SH-SY5Y (cell line): ENCODE results near the gene CAMK2D.

Source experiments
- GATA2 ChIP-seq: IDR thresholded peaks from 2 replicates; pipeline ENCODE4 v1.6.1; 2011; ENCODE audit warnings: mild to moderate bottlenecking, low read depth, low read length
- GATA3 ChIP-seq: IDR thresholded peaks from 2 replicates; pipeline ENCODE4 v1.6.1; 2011; ENCODE audit warnings: low read depth, mild to moderate bottlenecking, low read length, moderate library complexity

CAMK2D gene

DNA sequence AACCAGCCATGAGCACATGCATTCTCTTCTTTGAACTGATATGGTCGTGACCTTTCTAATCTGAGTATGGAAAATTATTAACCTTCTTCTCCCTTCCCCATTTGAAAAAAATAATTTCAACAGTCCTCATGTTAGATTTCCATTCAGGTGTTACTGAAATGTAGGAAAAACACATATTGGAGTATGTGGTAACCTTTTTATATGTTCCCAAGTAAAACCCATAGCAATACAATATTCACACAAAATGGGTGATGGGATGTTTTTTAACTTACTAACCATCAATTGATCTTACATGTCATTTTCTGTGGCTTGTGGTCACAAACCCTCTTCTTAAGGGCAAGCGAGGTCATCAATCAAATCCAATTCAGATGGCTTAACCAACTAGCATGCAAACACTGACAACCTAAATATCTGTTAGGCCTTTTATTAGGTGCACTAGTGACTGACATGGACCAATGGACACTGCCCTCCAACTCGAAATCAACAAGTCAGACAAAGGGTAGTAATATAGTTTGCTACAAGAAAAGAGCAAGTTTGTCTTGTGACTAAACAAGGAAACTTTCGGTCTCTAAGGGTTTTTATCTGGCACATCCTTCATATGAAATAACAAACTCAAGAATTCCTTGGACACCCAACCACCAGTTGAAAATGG, 74.3 kb downstream of the CAMK2D start:
- TF ChIP-seq GATA3 = no peak
- TF ChIP-seq GATA2 = no peak

DNA sequence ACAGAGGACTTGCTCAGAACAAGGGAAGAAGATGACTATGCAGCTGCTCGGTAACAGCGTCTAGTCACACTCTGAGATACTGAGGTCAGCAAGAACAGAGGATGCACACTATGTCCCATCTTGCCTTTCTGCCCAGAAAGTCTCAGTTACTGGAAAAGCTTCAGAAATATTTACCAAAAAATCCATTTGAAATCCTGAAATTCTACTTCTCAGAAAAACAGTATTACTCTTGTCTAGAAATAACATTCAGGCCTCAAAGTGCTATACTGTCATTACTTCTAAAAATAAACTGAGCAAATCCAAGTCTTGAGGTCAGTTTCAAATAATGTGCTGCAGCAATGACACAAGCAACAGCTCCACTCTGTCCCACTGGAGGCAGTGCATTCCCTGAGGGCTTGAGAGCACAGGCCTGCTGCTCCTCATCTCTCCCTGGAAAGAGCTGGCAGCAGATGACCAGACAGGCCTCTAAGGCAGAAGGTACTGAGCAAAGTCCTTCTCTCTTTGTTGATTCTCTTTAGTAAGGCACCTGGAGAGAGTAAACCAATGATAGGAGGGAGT, 76.9 kb downstream of the CAMK2D start:
- TF ChIP-seq GATA2 = no peak
- TF ChIP-seq GATA3 = no peak

DNA sequence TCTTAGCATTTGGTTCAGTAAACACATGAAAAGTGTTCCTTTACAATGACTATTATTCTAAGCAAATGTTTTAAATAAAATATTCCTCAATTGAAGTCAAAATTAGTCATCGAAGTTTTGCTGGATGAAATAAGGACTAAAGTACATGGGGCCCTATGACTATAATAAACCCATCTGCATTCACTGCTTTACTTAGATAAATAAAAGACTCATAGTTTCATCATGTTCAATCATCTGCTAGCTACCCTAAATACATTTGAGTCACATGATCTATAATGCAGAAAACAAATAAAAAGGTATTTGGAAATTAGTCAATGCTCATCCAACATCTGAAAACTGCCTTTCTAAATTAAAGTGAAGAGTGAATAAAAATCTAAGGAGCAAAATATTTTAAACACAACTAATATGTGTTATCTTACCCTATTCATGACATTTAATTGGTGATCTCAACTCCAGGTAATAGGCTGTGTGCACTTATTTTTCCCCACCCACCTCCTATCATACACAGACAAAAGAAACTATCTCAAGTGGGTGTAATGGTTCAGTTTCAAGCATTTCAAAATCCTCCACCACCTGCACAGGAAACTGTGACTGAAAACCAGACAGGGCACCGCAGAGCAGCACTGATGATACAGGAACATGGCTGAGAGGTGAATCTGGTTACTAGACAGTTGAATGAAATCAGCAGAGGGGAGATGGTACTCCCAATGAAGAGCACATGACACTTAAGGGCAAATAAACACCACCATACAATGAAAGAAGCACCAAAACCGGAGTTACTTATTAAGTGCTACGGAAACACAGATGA, 78.6 kb downstream of the CAMK2D start:
- no peak for TF ChIP-seq GATA3
- TF ChIP-seq GATA2 = no peak

DNA sequence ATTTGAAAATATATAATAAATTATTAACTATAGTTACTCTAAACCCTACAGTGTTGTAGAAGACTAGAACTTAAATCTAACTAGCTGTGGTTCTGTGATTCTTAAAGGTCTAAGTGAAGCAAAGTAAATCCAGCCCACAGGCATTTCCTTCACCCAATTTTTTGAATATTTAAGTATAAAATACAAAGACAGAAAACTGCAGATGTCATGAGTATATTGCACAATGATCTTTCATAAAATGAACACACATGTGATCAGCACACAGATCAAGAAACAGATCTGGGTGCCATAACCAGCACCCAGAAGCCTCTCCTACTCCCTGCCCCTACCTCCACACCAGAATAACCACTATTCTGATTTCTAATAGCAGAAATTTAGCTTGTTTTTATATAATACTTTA, 82.9 kb downstream of the CAMK2D start:
- TF ChIP-seq GATA2 = no peak
- no peak for TF ChIP-seq GATA3

DNA sequence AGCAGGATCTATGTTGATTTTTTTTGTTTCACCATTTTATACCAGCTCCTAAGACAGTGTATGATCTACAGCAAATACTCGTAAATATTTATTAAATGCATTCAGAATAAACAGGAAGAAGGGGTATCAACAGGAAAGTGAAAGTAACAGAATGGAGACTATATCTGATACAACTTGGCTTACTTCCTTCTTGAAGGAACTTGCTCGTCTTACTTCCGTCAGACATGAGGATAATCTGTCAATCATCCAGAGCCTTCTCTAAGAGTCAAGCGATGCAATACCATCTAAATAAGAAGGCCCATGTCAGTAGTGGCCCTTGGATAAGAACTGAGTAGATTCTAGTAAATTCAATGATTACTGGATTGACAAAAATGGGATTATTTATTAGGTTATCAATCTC, 84.2 kb downstream of the CAMK2D start:
- TF ChIP-seq GATA3 = no peak

DNA sequence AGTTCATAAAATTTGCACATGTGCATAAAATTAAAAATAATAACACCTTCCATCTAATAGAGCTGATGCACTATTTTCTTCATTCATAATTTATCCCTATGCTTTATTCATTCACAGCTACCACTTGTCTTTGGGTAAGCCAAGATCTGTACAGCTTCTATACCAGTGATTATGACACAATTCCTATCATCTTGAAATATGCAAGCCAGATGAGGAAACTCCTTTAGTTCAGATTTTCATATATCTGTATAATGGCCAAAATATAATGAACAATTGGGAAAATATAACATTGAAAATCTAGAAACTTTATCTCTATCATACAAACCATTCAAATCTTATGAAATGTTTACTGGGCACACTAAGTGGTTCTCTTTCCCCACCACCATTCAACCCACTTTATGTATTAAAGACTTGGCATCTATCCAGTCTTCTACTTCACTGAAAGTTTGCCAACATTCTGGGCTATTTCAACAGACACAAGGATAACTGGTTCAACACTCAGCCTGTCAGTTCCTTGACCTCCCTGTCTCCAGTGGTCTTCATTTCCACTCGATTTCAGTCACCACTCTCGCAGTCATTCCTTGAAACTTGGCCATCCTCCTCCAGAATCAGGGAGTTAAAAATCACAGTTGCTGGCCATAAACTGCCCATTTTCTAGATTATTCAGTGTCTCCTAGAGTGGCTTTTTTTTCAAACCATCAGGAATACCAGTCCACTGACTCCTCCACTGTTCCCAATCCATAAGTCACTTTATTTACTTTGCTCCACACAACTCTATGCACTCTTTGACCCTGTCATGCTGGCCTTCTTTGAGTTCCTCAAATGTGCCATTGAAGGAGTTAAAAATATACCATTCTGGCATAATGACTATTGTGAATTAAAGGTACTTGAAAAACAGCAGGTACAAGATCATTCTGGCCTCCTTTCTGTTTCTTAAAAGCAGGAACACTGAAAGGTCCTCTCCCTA, 85.5 kb downstream of the CAMK2D start:
- TF ChIP-seq GATA3 = no peak
- no peak for TF ChIP-seq GATA2

DNA sequence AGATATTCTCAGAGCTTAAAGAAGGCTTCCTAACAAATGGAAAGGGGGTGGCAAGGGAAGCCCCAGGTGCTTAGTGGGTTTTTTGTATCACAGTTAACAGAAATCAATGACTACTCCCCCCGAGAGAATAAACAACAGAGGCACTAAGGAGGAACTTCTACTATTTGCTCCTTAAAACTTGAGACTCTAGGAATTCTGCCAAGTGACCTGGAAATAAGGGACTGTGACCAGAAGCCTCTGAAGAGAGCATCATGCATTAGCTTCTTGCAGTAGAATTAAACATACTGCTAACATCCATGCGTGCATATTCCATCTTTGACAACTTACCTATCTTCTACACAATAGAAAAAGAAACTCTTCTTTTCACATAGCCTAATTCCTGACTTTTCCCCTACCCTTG, 86.8 kb downstream of the CAMK2D start:
- no peak for TF ChIP-seq GATA2
- TF ChIP-seq GATA3 = no peak

DNA sequence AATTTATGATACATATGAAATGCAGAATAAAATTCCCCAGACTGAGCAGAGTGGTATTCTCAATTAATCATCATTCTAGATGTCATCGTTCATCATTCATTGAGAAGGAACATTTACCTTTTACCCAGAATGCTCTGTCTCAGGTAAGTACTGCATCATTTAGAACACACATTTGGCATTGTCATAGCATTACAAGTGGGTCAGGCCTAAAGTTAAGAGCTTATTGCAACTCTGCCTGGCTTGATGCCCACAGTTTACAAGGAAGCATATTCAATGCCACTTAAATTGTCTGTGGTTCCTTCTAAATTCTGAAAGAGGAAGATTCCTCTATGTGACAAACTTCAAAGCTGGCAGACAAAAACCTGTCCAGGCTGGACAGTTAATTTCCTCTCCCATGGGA, 87.3 kb downstream of the CAMK2D start:
- TF ChIP-seq GATA2 (no peak), GATA3 (no peak)

DNA sequence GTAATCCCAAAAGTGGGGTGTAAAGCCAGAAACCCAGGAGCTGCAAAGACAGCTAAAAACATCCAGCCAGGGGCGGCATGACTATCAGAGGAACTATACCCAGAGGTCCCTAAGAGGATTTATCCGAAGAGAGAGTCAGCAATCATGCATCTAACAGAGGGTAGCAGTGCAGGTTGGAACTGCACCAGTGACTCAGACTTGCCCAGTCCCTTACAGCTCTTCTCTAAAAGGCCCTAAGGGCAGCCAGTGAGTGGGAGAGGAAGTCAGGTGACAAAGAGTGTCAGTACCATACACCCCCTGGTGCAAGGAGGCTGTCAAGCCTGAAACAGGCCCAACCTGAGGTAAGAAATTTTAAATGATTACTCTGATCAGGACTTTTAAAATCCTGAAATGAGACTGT, 88.1 kb downstream of the CAMK2D start:
- no peak for TF ChIP-seq GATA3
- no peak for TF ChIP-seq GATA2

DNA sequence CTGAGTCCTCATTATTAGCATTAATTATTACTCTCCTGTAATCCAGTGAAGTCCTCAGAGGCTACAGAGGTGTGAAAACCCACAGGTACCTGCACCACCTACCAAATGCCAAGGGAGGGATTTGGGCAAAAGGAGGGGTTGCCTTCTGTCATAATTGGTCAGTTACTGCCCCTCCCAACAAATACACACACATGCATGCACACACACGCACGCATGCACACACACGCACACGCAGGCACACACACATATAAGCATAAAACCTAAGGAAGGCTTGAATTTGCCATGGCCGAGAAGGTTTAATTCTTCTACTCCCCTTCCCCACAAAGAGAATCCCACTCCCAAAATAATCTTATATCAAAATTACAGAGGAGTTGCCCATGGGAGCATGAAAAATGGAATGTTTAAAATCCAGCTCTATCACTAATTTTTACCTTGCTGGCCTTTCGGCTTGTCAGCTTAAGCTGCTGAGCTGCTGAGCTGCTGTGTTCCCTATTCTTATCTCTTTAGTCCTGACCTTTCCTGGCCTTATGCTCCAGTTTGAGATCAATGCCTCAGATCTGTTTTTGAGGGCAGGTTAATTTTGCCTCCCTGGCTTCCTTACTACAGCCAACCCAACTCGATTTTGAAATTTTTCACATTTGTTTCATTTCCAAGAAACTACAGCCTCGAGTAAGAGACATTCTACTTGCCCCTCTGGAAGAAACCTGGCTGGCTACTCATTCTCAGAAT, 95.0 kb downstream of the CAMK2D start:
- TF ChIP-seq GATA3 (no peak), GATA2 (no peak)

DNA sequence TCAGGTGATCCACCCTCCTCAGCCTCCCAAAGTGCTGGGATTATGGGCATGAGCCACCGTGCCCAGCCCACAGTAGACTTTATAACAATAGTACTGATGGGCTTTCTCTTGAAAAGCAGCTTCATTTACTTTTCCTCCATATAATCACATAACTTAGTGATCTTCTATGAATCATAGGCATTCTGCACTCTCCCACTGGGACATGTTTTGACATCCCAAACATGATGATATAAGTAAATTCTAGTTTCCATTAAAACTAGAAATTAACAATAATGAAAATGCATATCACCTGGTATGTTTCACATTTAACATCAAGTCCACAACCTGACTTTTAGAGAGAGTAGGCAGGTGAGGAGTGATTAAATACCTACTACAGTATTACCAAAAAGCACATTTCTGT, 96.5 kb downstream of the CAMK2D start:
- TF ChIP-seq GATA2 = no peak
- no peak for TF ChIP-seq GATA3

DNA sequence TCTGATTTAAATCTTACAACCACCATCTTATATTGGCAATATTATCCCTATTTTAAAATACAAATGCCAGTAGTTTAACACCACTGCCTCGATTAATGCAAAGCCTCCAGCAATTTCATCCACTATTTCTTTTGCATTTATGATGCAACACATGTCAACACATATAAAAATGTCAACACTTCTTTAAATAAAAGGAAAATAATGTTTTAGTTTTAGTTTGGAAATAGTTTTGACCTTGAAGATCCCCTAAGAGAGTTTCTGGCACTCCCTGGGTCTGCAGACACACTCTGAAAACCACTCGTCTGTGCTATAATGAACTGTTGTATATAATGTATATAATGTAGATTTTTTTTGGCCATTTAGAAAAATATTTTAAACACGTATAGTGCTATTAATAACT, 99.0 kb downstream of the CAMK2D start:
- TF ChIP-seq GATA3 (no peak), GATA2 (no peak)

DNA sequence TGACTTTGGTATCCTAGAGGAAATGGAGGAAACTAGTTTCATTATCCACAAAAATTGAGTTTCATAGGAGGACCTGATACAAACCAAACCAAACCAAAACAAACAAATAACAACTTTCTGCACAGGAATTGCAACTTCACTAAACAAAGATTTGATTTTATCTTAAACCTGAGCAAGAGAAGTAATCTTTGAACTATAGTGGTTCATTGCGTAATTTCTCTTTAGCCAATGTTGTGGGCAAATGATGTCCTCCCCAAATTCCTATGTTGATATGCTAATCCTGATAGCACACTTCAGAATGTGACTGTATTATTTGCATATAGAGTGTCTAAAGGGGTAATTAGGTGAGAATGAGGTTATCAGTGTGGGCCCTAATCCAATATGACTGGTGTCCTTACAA, 102.4 kb downstream of the CAMK2D start:
- TF ChIP-seq GATA2 (no peak), GATA3 (no peak)
